AML-193 (cell line): ENCODE measurements around the gene FPR2.
"Not testable (repeated sequence)": the region's sequence is repeated elsewhere in the genome, so short reads cannot be mapped to it uniquely, and the experiment has no call there.

Experiments
- DNase-seq, 2 experiments: peaks; one replicate each; lab custom pipeline; 2025; lab: John Stamatoyannopoulos, UW

The FPR2 gene

GRCh38 chr19:51805396-51805795 lies 44.4 kb downstream of the FPR2 start:
- DNase-seq = peak; percentile 70

DNA sequence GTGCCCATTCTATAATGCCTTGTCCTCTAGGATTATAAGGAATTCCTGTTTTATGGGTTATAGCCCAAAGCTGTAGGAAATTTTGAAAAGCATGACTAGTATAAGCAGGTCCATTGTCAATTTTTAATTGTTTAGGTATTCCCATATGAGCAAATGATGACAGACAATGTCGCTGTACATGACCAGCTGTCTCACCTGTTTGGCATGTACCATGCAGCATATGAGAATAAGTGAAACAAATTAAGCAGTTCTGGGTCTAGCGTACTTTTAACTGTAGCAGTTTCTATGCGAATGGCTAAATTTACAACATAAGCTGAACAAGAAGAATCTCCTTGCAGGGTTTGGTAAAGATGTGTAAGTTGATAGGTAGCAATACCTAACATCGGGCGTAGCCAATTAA lies 45.6 kb downstream of the FPR2 start:
- DNase-seq = not testable (repeated sequence)

DNA sequence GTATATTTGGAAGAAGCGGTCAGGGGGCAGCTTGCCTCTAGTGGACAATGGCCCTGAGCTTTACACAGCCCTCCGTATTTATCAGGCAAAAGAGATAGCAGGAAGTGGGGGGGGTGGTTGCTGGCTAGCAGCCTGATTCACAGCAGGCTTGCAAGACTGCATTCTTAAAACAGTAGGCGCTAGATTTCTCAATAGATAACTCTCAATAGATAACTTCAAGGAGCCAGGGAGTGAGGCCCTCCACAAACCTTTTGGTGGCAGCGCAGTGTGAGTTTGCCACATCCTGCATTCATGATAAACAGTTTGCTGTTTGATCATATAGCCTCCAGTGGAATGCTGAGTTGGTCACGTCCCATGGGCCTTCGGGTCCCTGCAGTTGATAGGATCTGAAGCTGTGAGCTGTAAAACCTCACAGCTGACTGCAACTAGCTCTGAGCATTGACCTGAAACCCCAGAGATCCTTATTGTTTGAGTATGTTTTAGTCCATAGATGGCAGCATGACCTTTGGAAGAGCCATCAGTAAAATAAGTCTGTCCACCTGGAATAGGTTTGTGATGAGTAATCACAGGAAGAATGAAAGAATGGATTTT lies 46.2 kb downstream of the FPR2 start:
- DNase-seq = peak; percentile 55 to 66

GRCh38 chr19:51807925-51808324 lies 46.9 kb downstream of the FPR2 start:
- DNase-seq = no peak

GRCh38 chr19:51808333-51808986 lies 47.5 kb downstream of the FPR2 start:
- no peak for DNase-seq

- DNase-seq = no peak
Observed at GRCh38 chr19:51809787-51810186, 48.8 kb downstream of the FPR2 start.

DNA sequence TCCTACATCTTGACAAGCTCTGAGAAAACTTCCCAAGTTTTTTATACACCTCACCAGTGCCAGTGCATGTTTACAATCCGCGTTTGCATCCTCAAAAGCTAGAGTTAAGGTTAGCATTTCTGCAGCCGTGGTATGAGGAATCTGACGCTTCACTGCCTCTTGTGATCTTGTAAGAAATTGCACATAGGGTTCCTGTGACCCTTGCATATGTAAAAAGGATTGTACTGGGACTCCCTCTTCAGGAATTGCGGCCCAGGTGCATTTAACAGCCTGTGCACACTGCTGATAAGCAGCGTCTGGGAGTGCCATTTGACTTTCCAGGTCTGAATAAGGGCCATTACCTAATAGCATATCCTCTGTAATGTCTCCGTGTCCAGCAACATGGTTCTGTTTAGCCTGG lies 49.2 kb downstream of the FPR2 start:
- no peak for DNase-seq

DNA sequence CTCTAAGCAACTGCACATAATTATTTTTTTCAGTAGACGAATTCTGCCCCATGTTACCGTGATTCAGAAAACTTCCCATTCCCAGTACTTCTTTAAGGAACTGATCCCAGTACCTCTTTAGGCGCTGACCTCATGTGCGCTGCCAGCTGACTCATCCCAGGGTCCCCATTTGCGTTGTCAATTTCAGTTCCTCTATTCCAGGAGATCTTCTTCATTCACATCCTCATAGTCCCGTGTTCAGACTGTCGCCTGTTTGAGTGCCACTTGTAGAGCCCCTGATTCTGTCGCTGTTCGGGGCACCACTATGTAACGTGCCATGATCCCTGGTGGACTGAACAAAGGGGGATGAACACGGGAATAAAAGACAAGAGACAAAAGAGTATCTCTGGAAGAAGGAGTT lies 50.4 kb downstream of the FPR2 start:
- DNase-seq = no peak

- no peak for DNase-seq
Observed at GRCh38 chr19:51815043-51815442, 54.1 kb downstream of the FPR2 start.

GRCh38 chr19:51816711-51817110 lies 55.7 kb downstream of the FPR2 start:
- no peak for DNase-seq

DNA sequence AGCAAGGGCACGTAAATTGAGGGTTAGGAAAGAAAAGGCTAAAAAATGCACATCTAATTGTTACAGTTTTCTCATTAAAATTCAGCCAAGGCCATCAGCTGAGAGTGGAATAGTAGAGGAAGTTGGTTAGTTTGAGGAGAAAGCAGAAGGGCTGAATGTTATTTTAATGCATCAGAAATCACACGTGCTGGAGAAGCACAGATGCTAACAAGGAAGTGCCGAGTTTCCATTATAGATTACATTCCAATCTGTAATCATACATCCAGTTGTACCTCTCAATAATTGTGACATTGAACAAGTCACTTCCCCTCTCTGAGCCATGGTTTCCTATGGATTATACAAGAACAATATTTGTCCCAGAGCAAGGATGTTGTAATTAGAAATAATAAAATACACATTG lies 59.0 kb downstream of the FPR2 start:
- peak; percentile 26 to 29 for DNase-seq
